HL-60 (cell line): Measurements from ENCODE around the gene C4orf54.

ENCODE experiments used
- CTCF ChIP-seq: IDR thresholded peaks from one replicate; pipeline ENCODE4 v1.5.1; 2011; ENCODE audit warnings: low read length, control low read depth, inconsistent platforms; ENCODE audit not compliant: insufficient read depth
- GABPA ChIP-seq: IDR thresholded peaks from 2 replicates; pipeline ENCODE4 v1.6.1; 2012; ENCODE audit warnings: low read depth
- REST ChIP-seq: IDR thresholded peaks from 2 replicates; pipeline ENCODE4 v1.6.1; 2012; ENCODE audit warnings: low read depth; ENCODE audit not compliant: insufficient replicate concordance

GRCh38 chr4:99654361-99654761 is 3.3 kb downstream of the C4orf54 start:
- no peak for TF ChIP-seq CTCF
- TF ChIP-seq GABPA, result no peak
- no peak for TF ChIP-seq REST
